PFSK-1 (cell line): ENCODE data around the gene NAA15.

Experiments used
- POLR2AphosphoS5 ChIP-seq: IDR thresholded peaks from 2 replicates; pipeline ENCODE4 v1.6.1; 2012; ENCODE audit warnings: low read depth, mild to moderate bottlenecking, control low read depth, low read length, moderate library complexity
- TAF1 ChIP-seq: IDR thresholded peaks from 2 replicates; pipeline ENCODE4 v1.6.1; 2012; ENCODE audit warnings: low read length, control low read depth, borderline replicate concordance; ENCODE audit not compliant: insufficient read depth

GRCh38 chr4:139279760-139280620 is 21.3 kb upstream of the NAA15 start, which contains the start of gene MGARP:
- TF ChIP-seq POLR2AphosphoS5 (no peak), TAF1 (no peak)
